H1 (cell line): ENCODE data around the gene MRTFB. TPM values are rescaled to one million over a fixed set of nuclear protein-coding genes. Genes with fewer than 3 reads are reported as not detected.

Experiments
- EGR1 ChIP-seq: IDR thresholded peaks from 2 replicates; pipeline ENCODE4 v1.6.1; 2011; ENCODE audit warnings: low read depth, low read length, borderline replicate concordance
- RBBP5 ChIP-seq: IDR thresholded peaks from 2 replicates; pipeline ENCODE4 v1.7.1; 2012; ENCODE audit warnings: low read depth, mild to moderate bottlenecking, inconsistent platforms, low read length, moderate library complexity, borderline replicate concordance
- TAF1 ChIP-seq: IDR thresholded peaks from 2 replicates; pipeline ENCODE4 v1.6.1; 2011; ENCODE audit warnings: mild to moderate bottlenecking, low read depth, low read length
- YY1 ChIP-seq: IDR thresholded peaks from 2 replicates; pipeline ENCODE4 v1.6.1; 2011; ENCODE audit warnings: low read depth, mild to moderate bottlenecking, low read length
- polyA plus RNA-seq, 7 experiments: library from polyadenylated mRNA; depleted of rRNA in 3 of 7; stranded (reverse) in 5 of 7; unstranded in 2 of 7; fragments of >200 nt in 5 of 7; fragments of 200-250 nt in 2 of 7; gene quantifications; 1 replicate in 5 of 7; 2 replicates in 1 of 7; 4 replicates in 1 of 7; pipeline versions ENCODE4 v1.2.1 to v1.2.3, GENCODE V29; 2011 to 2013; ENCODE audit warnings: missing spikeins in 2 of 7, mixed read lengths in 2 of 7
- total RNA-seq: library from RNA; stranded (reverse); fragmentation: NEBNext Ultra II Directional; extraction: Animal tissue kit (Norgen Biotek cat#: 25700); gene quantifications from 2 replicates; pipeline ENCODE4 v1.2.1, GENCODE V29; 2021
- TF ChIP-seq, protein P1 (sequence below): fragments of 300-600 bp; sonication (generic); IDR thresholded peaks from 2 replicates; pipeline ENCODE4 v1.7.1; 2012; ENCODE audit warnings: low read length, moderate library complexity, mild to moderate bottlenecking, inconsistent platforms; ENCODE audit not compliant: insufficient replicate concordance

The MRTFB gene
- total and polyA plus RNA-seq, 2 of the 8 experiments (the other 6 are each of a cell fraction or from before 2014, with no cell fraction given), result 13.5 to 34.9 TPM

DNA sequence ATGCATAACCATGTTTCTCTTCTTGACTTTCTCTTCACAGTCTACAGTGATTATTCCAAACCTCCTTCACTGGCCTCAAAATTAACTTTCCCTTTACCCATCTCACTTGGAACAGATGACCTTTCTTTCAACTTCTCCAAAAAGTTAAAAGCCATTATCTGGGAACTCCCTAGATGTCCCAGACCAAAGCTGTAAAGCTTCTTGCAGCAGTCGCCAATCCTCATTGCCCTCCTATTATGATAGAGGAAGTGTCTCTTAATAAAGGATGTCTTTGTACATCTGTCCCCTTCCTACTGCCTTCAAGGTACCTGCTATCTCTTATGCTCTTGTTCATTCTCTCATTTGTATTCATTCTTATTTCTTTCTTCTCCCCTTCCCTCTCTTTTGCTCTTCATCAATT is 127.5 kb downstream of the MRTFB start (continued):
- TF ChIP-seq, protein P1, sequence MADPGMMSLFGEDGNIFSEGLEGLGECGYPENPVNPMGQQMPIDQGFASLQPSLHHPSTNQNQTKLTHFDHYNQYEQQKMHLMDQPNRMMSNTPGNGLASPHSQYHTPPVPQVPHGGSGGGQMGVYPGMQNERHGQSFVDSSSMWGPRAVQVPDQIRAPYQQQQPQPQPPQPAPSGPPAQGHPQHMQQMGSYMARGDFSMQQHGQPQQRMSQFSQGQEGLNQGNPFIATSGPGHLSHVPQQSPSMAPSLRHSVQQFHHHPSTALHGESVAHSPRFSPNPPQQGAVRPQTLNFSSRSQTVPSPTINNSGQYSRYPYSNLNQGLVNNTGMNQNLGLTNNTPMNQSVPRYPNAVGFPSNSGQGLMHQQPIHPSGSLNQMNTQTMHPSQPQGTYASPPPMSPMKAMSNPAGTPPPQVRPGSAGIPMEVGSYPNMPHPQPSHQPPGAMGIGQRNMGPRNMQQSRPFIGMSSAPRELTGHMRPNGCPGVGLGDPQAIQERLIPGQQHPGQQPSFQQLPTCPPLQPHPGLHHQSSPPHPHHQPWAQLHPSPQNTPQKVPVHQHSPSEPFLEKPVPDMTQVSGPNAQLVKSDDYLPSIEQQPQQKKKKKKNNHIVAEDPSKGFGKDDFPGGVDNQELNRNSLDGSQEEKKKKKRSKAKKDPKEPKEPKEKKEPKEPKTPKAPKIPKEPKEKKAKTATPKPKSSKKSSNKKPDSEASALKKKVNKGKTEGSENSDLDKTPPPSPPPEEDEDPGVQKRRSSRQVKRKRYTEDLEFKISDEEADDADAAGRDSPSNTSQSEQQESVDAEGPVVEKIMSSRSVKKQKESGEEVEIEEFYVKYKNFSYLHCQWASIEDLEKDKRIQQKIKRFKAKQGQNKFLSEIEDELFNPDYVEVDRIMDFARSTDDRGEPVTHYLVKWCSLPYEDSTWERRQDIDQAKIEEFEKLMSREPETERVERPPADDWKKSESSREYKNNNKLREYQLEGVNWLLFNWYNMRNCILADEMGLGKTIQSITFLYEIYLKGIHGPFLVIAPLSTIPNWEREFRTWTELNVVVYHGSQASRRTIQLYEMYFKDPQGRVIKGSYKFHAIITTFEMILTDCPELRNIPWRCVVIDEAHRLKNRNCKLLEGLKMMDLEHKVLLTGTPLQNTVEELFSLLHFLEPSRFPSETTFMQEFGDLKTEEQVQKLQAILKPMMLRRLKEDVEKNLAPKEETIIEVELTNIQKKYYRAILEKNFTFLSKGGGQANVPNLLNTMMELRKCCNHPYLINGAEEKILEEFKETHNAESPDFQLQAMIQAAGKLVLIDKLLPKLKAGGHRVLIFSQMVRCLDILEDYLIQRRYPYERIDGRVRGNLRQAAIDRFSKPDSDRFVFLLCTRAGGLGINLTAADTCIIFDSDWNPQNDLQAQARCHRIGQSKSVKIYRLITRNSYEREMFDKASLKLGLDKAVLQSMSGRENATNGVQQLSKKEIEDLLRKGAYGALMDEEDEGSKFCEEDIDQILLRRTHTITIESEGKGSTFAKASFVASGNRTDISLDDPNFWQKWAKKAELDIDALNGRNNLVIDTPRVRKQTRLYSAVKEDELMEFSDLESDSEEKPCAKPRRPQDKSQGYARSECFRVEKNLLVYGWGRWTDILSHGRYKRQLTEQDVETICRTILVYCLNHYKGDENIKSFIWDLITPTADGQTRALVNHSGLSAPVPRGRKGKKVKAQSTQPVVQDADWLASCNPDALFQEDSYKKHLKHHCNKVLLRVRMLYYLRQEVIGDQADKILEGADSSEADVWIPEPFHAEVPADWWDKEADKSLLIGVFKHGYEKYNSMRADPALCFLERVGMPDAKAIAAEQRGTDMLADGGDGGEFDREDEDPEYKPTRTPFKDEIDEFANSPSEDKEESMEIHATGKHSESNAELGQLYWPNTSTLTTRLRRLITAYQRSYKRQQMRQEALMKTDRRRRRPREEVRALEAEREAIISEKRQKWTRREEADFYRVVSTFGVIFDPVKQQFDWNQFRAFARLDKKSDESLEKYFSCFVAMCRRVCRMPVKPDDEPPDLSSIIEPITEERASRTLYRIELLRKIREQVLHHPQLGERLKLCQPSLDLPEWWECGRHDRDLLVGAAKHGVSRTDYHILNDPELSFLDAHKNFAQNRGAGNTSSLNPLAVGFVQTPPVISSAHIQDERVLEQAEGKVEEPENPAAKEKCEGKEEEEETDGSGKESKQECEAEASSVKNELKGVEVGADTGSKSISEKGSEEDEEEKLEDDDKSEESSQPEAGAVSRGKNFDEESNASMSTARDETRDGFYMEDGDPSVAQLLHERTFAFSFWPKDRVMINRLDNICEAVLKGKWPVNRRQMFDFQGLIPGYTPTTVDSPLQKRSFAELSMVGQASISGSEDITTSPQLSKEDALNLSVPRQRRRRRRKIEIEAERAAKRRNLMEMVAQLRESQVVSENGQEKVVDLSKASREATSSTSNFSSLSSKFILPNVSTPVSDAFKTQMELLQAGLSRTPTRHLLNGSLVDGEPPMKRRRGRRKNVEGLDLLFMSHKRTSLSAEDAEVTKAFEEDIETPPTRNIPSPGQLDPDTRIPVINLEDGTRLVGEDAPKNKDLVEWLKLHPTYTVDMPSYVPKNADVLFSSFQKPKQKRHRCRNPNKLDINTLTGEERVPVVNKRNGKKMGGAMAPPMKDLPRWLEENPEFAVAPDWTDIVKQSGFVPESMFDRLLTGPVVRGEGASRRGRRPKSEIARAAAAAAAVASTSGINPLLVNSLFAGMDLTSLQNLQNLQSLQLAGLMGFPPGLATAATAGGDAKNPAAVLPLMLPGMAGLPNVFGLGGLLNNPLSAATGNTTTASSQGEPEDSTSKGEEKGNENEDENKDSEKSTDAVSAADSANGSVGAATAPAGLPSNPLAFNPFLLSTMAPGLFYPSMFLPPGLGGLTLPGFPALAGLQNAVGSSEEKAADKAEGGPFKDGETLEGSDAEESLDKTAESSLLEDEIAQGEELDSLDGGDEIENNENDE, result no peak
- no peak for TF ChIP-seq EGR1
- TF ChIP-seq TAF1, result no peak
- TF ChIP-seq YY1, result no peak
- TF ChIP-seq RBBP5, result no peak
- TF ChIP-seq, all 59 proteins: peak for 0
